GM19372 (cell line): ENCODE results near the gene CSHL1.
"Not testable (repeated sequence)": the region's sequence is repeated elsewhere in the genome, so short reads cannot be mapped to it uniquely, and the experiment has no call there.

Source experiments
- ATAC-seq: cut with Tn5 transposase; IDR thresholded peaks from one replicate; pipeline ENCODE4 v1.9.1; 2021; ENCODE audit warnings: mild to moderate bottlenecking, low read depth, moderate library complexity; ENCODE audit not compliant: unreplicated experiment

CSHL1 gene

GRCh38 chr17:63892316-63893037, 18.6 kb downstream of the CSHL1 start:
- not testable (repeated sequence) for ATAC-seq

- not testable (repeated sequence) for ATAC-seq
These were observed 21.8 kb downstream of the CSHL1 start for GRCh38 chr17:63889026-63889848.

GRCh38 chr17:63885119-63885518, 25.9 kb downstream of the CSHL1 start:
- ATAC-seq = not testable (repeated sequence)

GRCh38 chr17:63882626-63883126, 28.4 kb downstream of the CSHL1 start:
- not testable (repeated sequence) for ATAC-seq

GRCh38 chr17:63881935-63882601, 29.0 kb downstream of the CSHL1 start, which contains the start of gene GH2:
Gene GH2, minus strand, starts transcription at chr17:63881944. Its CDS starts 143 bp downstream, at chr17:63881801.
- no peak for ATAC-seq

GRCh38 chr17:63881337-63881736, 29.7 kb downstream of the CSHL1 start:
- ATAC-seq = not testable (repeated sequence)

GRCh38 chr17:63880706-63881105, 30.4 kb downstream of the CSHL1 start:
- no peak for ATAC-seq

GRCh38 chr17:63878413-63878812, 32.6 kb downstream of the CSHL1 start:
- not testable (repeated sequence) for ATAC-seq

GRCh38 chr17:63874693-63875092, 36.4 kb downstream of the CSHL1 start:
- ATAC-seq = not testable (repeated sequence)

GRCh38 chr17:63874061-63874626, 36.9 kb downstream of the CSHL1 start:
- not testable (repeated sequence) for ATAC-seq

GRCh38 chr17:63873577-63873976, 37.5 kb downstream of the CSHL1 start, which contains the start of gene CSH2:
Gene CSH2, minus strand, starts transcription at chr17:63873677. Its CDS starts 63 bp downstream, at chr17:63873614.
- not testable (repeated sequence) for ATAC-seq

GRCh38 chr17:63871646-63872365, 39.3 kb downstream of the CSHL1 start:
- not testable (repeated sequence) for ATAC-seq

GRCh38 chr17:63870292-63870665, 40.8 kb downstream of the CSHL1 start:
- not testable (repeated sequence) for ATAC-seq

- not testable (repeated sequence) for ATAC-seq
These were observed 41.4 kb downstream of the CSHL1 start for GRCh38 chr17:63869491-63870291.

GRCh38 chr17:63866625-63867024, 44.4 kb downstream of the CSHL1 start:
- ATAC-seq = not testable (repeated sequence)
